GM12891 (cell line): ENCODE results near the gene ZNF593OS.

Source experiments
- POLR2A ChIP-seq: IDR thresholded peaks from 2 replicates; pipeline ENCODE4 v1.6.1; 2011; ENCODE audit warnings: low read depth, low read length, control low read depth
- POLR2AphosphoS5 ChIP-seq: IDR thresholded peaks from 2 replicates; pipeline ENCODE4 v1.6.1; 2011; ENCODE audit warnings: low read depth, low read length, control low read depth
- POU2F2 ChIP-seq: IDR thresholded peaks from 2 replicates; pipeline ENCODE4 v1.6.1; 2011; ENCODE audit warnings: low read depth, mild to moderate bottlenecking, control low read depth, low read length, moderate library complexity
- SPI1 ChIP-seq: IDR thresholded peaks from 2 replicates; pipeline ENCODE4 v1.6.1; 2011; ENCODE audit warnings: low read depth, low read length, control low read depth
- TAF1 ChIP-seq: IDR thresholded peaks from 2 replicates; pipeline ENCODE4 v1.6.1; 2011; ENCODE audit warnings: low read depth, low read length, control low read depth

- TF ChIP-seq POU2F2 (no peak), POLR2A (no peak), POLR2AphosphoS5 (no peak), SPI1 (no peak), TAF1 (no peak)
Measured at GRCh38 chr1:26221094-26221493, 49.5 kb upstream of the ZNF593OS start.
